Measurements from ENCODE around the gene MED12L. TPM values are rescaled to one million over a fixed set of nuclear protein-coding genes. Genes with fewer than 3 reads are reported as not detected.

Gene MED12L
- total and polyA plus RNA-seq, 10 of the 15 experiments (the other 5 are each of a cell fraction or from before 2014, with no cell fraction given) = 0.01 to 0.06 (median 0.03) TPM; not detected in 2

- DNase-seq (ENCODE audit: low read depth, low spot score) (no peak), ATAC-seq (peak; percentile 81), FAIRE-seq (peak; percentile 23)
- Histone ChIP-seq H3K4me2 (ENCODE audit: control insufficient read depth, insufficient read depth) (no peak overlapping the region), H3K4me1 (ENCODE audit: control insufficient read depth, insufficient read depth, low read length) (peaks cover 21% of the 10 kb centered on the region), H3K9me3 (replicated peaks; ENCODE audit: control insufficient read depth, insufficient read depth, low read length) (no peaks in the 10 kb centered on the region), H3K27me3 (replicated peaks in 1 of 2; ENCODE audit: control insufficient read depth in 2 of 2, insufficient read depth in 2 of 2, low read length in 1 of 2) (no peaks in the 10 kb centered on the region), H3K79me2 (ENCODE audit: control insufficient read depth, insufficient read depth, low read length) (no peaks in the 10 kb centered on the region), H3K27ac (ENCODE audit: control insufficient read depth, insufficient read depth) (no peak overlapping the region), H3K9ac (ENCODE audit: control insufficient read depth, insufficient read depth, low read length) (no peak overlapping the region), H4K20me1 (ENCODE audit: control insufficient read depth, insufficient read depth) (no peaks in the 10 kb centered on the region), H3K4me3 (no peak overlapping the region), H3K36me3 (ENCODE audit: control insufficient read depth in 2 of 2, insufficient read depth in 2 of 2, low read length in 1 of 2) (no peaks in the 10 kb centered on the region), H2AFZ (ENCODE audit: control insufficient read depth, low read depth, low read length) (no peak overlapping the region)
- ChIA-PET RAD21 (ENCODE audit: unreplicated experiment) (interaction anchor here (0.6 to 3.1 kb wide), 16 partner anchors 12 to 679 kb away, joined by 3 to 23 read pairs (median 4); partner anchors contain the start of genes GPR171 and P2RY14), CTCF (interaction anchor here (0.6 to 4.6 kb wide), 41 partner anchors 10 to 750 kb away, joined by 3 to 52 read pairs (median 5); partner anchors contain the start of gene P2RY14), SMC1A (ENCODE audit: uncharacterized antibody, unreplicated experiment) (interaction anchor here (0.6 to 3.6 kb wide), 24 partner anchors 8 to 1225 kb away, joined by 3 to 57 read pairs (median 4); partner anchors contain the start of genes GPR171 and P2RY14), POLR2A (interaction anchor here (0.5 to 1.1 kb wide), 2 partner anchors 11 to 42 kb away, joined by 3 read pairs; no protein-coding TSS in a partner anchor)
- in situ Hi-C loops (cut with MboI) (loop anchor here (5.0 kb wide), 1 partner anchor 59 kb away; no protein-coding TSS in a partner anchor), intact Hi-C loops (cut with micrococcal nuclease; ENCODE audit: unreplicated experiment) (loop anchor here (1.0 to 2.0 kb wide), 3 partner anchors 59 to 670 kb away; no protein-coding TSS in a partner anchor)
- 17% methylated on average over 7 of the region's 7 CpGs for WGBS (ENCODE audit: insufficient coverage, insufficient replicate concordance, low lambda C conversion rate, missing lambda C conversion rate)
- no TSS peak for BruUV-seq (replicated peaks)
- TF ChIP-seq CEBPZ (IDR thresholded peaks at IDR 0.05; ENCODE audit: low read depth, low read length) (no peak), TARDBP (IDR thresholded peaks at IDR 0.05; ENCODE audit: borderline replicate concordance) (no peak), CTCF (IDR thresholded peaks at IDR 0.05 in 2 of 3, conservative IDR thresholded peaks at IDR 0.05 in 1 of 3; ENCODE audit: control insufficient read depth in 2 of 3, extremely low read depth in 1 of 3, insufficient read depth in 1 of 3, low read depth in 3 of 3, low read length in 3 of 3) (peak; percentile 78 to 92 (median 87)), ZNF24 (IDR thresholded peaks at IDR 0.05) (no peak), MAX (IDR thresholded peaks at IDR 0.05; ENCODE audit: low read depth, low read length) (no peak), YY1 (IDR thresholded peaks at IDR 0.05; ENCODE audit: low read depth, low read length) (peak; percentile 63; the same call in 1 of the 2 replicates), ATF7 (IDR thresholded peaks at IDR 0.05; ENCODE audit: low read depth) (no peak), TBL1XR1 (IDR thresholded peaks at IDR 0.05; ENCODE audit: low read depth, low read length) (no peak), BCL11A (IDR thresholded peaks at IDR 0.05; ENCODE audit: low read depth, low read length) (0 out of 2 replicates have a peak, but pooled peaks have one; percentile 24), ETV6 (conservative IDR thresholded peaks at IDR 0.05 in 1 of 2, IDR thresholded peaks at IDR 0.05 in 1 of 2; ENCODE audit: borderline replicate concordance in 1 of 2, low read depth in 1 of 2) (no peak), RAD21 (IDR thresholded peaks at IDR 0.05; ENCODE audit: insufficient read depth, low read depth, low read length) (peak; percentile 90), SMC3 (IDR thresholded peaks at IDR 0.05; ENCODE audit: borderline replicate concordance, low read length) (peak; percentile 95), MYB (IDR thresholded peaks at IDR 0.05; ENCODE audit: borderline replicate concordance, low read depth, low read length) (no peak), CEBPB (IDR thresholded peaks at IDR 0.05; ENCODE audit: borderline replicate concordance in 1 of 2, low read depth in 2 of 2, low read length in 2 of 2) (no peak), SIX5 (IDR thresholded peaks at IDR 0.05; ENCODE audit: low read depth, low read length, severe bottlenecking) (no peak), POU2F2 (IDR thresholded peaks at IDR 0.05; ENCODE audit: borderline replicate concordance, low read depth, low read length) (no peak)
Measured at GRCh38 chr3:151168269-151169094, 83.0 kb downstream of the MED12L start.

Measured in GM12878 (cell line).